ENCODE measurements around the gene MAN1C1.

DNA sequence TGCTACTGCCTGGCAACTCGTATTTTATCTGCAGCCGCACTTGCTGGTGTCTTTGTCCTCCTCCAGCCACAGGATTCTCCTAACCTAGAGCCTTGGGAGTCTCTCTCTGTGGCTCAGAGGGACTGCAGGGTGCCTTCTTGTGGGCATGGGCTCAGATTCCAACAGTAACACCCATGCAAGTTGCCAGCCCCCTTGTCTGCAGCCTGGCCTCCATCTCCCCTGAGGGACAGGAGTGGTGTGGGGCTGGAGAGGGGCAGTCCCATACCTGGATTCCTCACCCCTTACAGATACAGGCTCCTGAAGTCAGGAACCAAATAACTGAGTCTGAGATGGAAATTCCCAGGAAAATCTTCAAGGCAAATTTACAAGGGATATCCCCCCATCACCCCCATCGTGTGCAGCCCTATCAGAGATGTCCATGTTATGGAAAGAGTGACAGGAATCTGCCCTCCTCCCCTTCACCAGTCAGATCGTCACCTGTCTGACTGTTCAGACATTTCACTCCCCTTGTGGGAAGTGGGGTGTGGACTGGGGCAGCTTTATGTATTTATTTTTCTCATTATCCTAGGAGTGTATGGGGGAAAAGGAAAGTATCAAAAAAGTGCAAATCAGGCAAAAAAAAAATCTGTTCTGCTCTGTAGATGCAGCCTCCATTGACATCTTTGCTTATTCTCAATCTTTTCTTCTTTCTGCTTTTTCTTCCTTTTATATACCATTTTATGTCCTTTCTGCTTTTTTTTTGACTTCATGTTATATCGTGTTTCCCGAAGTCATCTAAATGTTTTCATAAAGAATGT, 70.8 kb downstream of the MAN1C1 start:
- TF ChIP-seq, protein P1, sequence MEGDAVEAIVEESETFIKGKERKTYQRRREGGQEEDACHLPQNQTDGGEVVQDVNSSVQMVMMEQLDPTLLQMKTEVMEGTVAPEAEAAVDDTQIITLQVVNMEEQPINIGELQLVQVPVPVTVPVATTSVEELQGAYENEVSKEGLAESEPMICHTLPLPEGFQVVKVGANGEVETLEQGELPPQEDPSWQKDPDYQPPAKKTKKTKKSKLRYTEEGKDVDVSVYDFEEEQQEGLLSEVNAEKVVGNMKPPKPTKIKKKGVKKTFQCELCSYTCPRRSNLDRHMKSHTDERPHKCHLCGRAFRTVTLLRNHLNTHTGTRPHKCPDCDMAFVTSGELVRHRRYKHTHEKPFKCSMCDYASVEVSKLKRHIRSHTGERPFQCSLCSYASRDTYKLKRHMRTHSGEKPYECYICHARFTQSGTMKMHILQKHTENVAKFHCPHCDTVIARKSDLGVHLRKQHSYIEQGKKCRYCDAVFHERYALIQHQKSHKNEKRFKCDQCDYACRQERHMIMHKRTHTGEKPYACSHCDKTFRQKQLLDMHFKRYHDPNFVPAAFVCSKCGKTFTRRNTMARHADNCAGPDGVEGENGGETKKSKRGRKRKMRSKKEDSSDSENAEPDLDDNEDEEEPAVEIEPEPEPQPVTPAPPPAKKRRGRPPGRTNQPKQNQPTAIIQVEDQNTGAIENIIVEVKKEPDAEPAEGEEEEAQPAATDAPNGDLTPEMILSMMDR (IDR thresholded peaks at IDR 0.05; ENCODE audit: low read depth, low read length) = no peak
- no peak for TF ChIP-seq EZH2phosphoT487 (IDR thresholded peaks at IDR 0.05; ENCODE audit: low read depth)

All from OCI-LY3 (cell line).